ENCODE data around the gene BACE1-AS. TPM values are rescaled to one million over a fixed set of nuclear protein-coding genes. Genes with fewer than 3 reads are reported as not detected.
"Not testable (repeated sequence)": the region's sequence is repeated elsewhere in the genome, so short reads cannot be mapped to it uniquely, and the experiment has no call there.

Gene BACE1-AS
- total RNA-seq, 1 donor from 2014 or later: 19.0 TPM

DNA sequence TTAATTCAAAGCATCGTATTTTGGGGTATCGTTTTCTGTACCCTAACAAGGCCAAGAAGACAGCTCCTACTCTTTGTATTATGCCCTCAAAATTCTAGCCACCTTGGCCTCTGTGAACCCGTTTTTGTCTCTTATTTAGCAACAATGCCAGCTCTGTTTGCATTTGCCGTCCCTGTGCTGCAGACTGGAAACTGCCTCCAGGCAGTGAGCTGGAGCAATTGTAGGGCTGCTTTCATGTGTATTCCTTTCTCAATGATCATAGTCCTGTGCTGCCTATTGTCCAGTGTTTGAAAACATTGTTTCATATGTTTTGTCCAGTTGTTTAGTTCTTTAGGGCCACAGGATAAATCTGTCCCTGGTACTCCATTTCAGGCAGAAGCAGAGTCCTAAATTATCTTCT lies 19.9 kb upstream of the BACE1-AS start:
- TF ChIP-seq, protein P1, sequence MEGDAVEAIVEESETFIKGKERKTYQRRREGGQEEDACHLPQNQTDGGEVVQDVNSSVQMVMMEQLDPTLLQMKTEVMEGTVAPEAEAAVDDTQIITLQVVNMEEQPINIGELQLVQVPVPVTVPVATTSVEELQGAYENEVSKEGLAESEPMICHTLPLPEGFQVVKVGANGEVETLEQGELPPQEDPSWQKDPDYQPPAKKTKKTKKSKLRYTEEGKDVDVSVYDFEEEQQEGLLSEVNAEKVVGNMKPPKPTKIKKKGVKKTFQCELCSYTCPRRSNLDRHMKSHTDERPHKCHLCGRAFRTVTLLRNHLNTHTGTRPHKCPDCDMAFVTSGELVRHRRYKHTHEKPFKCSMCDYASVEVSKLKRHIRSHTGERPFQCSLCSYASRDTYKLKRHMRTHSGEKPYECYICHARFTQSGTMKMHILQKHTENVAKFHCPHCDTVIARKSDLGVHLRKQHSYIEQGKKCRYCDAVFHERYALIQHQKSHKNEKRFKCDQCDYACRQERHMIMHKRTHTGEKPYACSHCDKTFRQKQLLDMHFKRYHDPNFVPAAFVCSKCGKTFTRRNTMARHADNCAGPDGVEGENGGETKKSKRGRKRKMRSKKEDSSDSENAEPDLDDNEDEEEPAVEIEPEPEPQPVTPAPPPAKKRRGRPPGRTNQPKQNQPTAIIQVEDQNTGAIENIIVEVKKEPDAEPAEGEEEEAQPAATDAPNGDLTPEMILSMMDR (IDR thresholded peaks at IDR 0.05; ENCODE audit: unreplicated experiment): no peak
- DNase-seq (ENCODE audit: low spot score, unreplicated experiment): no peak
- no peak overlapping the region for H3K4me3 Mint-ChIP-seq (ENCODE audit: low read depth)
- H3K27ac Mint-ChIP-seq: peak overlapping the region; percentile 75
- no peaks in the 10 kb centered on the region for H3K27me3 Mint-ChIP-seq
- peaks cover 4% of the 10 kb centered on the region for H3K4me1 Mint-ChIP-seq (ENCODE audit: low read depth)
- peaks cover 8% of the 10 kb centered on the region for H3K9me3 Mint-ChIP-seq (ENCODE audit: low read depth)
- peaks cover 34% of the 10 kb centered on the region for H3K36me3 Mint-ChIP-seq (ENCODE audit: insufficient read depth)

DNA sequence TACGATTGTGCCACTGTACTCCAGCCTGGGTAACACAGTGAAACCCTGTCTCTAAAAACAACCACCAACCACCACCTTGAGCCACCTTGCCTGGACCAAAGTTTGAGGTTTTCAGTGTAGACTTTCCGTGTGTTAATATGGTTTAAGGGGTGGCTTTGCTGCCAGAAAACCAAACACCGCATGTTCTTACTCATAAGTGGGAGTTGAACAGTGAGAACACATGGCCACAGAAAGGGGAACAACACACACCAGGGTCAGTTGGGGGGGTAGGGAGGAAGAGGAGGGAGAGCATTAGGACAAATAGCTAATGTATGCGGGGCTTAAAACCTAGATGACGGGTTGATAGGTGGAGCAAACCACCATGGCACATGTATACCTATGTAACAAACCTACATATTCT lies 19.0 kb upstream of the BACE1-AS start:
- H3K36me3 Mint-ChIP-seq (ENCODE audit: insufficient read depth): peaks cover 30% of the 10 kb centered on the region
- H3K9me3 Mint-ChIP-seq (ENCODE audit: low read depth); DNase-seq (ENCODE audit: low spot score, unreplicated experiment); H3K27me3 Mint-ChIP-seq; H3K4me3 Mint-ChIP-seq (ENCODE audit: low read depth); H3K4me1 Mint-ChIP-seq (ENCODE audit: low read depth); H3K27ac Mint-ChIP-seq: not testable (repeated sequence)

DNA sequence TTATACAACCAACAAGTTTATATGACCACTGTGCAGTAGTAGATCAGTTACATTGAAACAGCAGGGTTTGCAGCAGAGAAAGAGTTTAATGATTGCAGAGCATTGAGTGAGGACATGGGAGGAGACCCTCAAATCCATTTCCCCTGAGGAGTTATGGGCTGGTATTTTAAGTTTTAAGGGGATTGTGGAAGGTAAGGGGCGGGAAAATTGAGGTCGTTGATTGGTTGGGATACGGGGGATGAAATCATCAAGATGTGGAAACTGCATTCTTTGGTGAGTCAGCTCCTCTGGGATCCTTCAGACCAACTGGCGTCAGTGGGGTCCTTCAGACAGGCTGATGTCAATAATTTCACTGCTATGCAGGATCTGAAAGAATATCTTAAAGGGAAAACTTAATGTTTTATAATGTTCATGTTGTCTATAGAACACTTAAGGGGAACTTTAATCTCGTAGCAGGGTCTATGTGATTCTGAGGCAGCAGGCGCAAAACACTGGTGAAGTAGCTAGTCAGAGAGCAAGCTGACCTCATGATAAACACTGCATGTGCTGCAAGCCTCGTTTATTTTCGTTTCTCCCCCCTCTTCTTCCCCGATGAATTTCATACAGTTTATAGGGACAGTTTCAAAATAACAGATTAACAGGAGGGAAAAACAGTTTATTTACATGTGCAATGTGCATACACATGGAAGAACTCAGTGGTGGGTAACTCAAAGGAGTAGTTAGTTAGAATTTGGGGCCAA lies 17.4 kb upstream of the BACE1-AS start:
- no peaks in the 10 kb centered on the region for H3K27me3 Mint-ChIP-seq
- peaks cover 26% of the 10 kb centered on the region for H3K36me3 Mint-ChIP-seq (ENCODE audit: insufficient read depth)
- DNase-seq (ENCODE audit: low spot score, unreplicated experiment): no peak
- peaks cover 3% of the 10 kb centered on the region for H3K4me1 Mint-ChIP-seq (ENCODE audit: low read depth)
- H3K9me3 Mint-ChIP-seq (ENCODE audit: low read depth): peaks cover 8% of the 10 kb centered on the region
- TF ChIP-seq, protein P1 (IDR thresholded peaks at IDR 0.05; ENCODE audit: unreplicated experiment): no peak
- no peak overlapping the region for H3K4me3 Mint-ChIP-seq (ENCODE audit: low read depth)
- H3K27ac Mint-ChIP-seq: no peak overlapping the region

DNA sequence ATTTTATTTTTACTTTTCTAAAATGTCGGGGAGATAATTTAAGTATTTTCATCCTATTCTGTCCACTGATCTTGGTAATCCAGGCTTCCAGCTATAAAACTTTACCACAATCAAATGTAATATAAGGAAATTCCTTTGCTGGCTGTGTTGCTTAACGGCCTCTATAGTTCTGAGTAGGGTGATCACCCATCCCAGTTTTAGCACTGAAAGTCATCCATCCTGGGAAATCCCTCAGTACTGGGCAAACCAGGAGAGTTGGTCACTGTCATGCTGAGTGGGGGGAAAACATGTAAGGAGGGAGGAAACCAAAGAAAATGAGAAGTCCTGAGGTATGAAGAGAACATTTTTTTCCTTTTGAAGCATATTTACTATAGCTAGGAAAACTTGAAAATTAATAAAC lies 12.8 kb upstream of the BACE1-AS start:
- TF ChIP-seq, protein P1 (IDR thresholded peaks at IDR 0.05; ENCODE audit: unreplicated experiment): no peak
- no peaks in the 10 kb centered on the region for H3K4me1 Mint-ChIP-seq (ENCODE audit: low read depth)
- no peaks in the 10 kb centered on the region for H3K27me3 Mint-ChIP-seq
- H3K36me3 Mint-ChIP-seq (ENCODE audit: insufficient read depth): peaks cover 33% of the 10 kb centered on the region
- no peak overlapping the region for H3K4me3 Mint-ChIP-seq (ENCODE audit: low read depth)
- H3K27ac Mint-ChIP-seq: peak overlapping the region; percentile 73
- DNase-seq (ENCODE audit: low spot score, unreplicated experiment): no peak
- H3K9me3 Mint-ChIP-seq (ENCODE audit: low read depth): peaks cover 3% of the 10 kb centered on the region

DNA sequence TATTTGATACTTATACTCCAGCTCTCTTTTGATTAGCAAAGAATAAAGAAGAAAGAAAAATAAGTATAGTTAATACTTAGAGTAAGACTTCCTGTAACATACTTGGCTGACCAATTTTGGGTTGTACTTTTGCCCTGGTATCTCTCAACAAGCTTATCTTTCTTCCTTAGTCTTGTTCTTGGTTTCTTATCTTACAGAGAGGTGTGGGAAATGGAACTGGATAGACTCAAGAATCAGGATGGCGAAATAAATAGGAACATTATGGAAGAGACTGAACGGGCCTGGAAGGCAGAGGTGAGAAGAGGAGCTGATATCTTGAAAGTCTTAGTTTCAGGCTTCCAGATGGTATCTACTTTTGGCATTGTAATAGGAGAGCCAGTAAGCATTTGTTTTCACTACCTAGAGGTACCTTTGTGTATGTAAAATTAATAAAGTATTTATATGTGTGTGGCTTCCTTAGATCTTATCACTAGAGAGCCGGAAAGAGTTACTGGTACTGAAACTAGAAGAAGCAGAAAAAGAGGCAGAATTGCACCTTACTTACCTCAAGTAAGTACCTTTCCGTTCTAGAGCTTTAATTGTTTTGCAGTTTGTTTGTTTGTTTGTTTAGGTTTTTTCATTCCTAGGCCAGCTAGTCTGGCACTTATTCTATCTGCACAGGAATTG lies 11.3 kb upstream of the BACE1-AS start:
- Mint-ChIP-seq H3K36me3 (ENCODE audit: insufficient read depth) (peaks cover 28% of the 10 kb centered on the region), H3K27ac (no peak overlapping the region), H3K9me3 (ENCODE audit: low read depth) (no peaks in the 10 kb centered on the region), H3K4me1 (ENCODE audit: low read depth) (no peaks in the 10 kb centered on the region), H3K4me3 (ENCODE audit: low read depth) (no peak overlapping the region), H3K27me3 (no peaks in the 10 kb centered on the region)
- DNase-seq (ENCODE audit: low spot score, unreplicated experiment): no peak
- TF ChIP-seq, protein P1 (IDR thresholded peaks at IDR 0.05; ENCODE audit: unreplicated experiment): no peak

Data from progenitor cell of endocrine pancreas (in vitro differentiated cells).